Measurements from ENCODE around the gene TTC9B.

Gene TTC9B

DNA sequence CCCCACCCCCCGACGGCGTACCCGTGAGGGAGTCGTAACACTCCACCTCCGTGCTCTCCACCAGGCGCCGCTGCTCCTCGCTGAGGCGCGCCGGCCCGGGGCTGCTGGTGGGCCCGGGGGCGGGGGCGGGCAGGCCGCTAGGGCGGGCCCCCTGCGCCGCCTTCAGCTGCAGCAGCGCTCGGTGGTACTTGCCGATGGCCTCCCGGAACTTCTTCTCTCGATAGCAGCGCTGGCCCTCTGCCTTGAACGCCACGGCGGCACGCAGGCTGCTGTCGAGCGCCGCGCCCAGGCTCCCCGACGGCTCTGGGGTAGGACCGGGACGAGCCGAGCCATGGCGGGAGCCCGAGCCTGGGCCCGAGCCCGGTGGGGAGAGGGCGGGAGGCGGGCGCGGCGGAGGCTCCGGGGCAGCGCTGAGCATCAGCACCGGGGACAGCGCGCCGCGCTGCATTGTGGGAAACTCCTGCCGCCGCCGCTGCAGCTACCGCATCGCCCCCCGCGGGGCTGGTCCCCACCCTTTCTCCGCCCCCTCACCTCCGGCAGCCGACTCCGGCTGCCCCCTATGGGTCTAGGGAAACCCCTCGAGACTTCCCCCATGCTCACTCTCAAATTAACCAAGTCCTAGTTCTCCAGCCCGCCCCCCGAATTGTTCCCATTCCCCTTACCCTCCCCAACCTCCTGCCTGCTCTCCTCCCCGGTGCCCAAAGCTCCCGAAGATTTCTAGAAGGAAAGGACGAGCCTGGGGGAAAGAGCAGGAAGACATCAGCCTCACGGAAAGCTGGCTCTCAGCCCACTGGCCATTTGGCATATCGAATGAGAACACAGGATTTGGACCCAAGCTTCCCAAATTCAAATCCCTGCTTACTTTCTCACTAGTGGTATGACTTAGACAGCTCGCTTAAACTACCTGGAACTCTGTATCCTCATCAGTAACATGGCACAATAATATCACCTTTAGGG lies at the start of gene TTC9B:
Gene TTC9B (minus strand): TSS at position 451 of the 957 bp plus-strand sequence. CDS start 3 bp downstream, at position 448.
- FAIRE-seq: no peak

DNA sequence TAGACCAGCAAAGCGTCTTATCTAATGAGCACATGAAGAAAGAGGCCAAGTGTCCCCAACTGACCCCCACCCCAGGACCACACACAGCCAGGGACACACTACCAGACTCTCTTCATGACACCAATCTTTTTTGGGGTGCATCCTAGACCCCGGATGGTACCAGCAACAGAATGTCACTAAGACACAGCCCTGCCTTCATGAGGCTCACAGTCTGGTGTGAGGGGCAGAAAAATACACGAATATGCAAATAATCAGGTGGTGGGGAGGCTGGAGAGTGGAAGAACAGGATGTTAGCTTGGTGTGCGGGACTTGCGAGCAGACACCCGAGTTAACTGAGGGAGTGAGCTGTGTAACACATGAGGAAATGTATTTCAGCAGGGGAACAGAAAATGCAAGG lies 49.4 kb upstream of the TTC9B start:
- no peak for FAIRE-seq

- no peak for FAIRE-seq
These were observed 48.9 kb upstream of the TTC9B start for GRCh38 chr19:40266912-40267600.

DNA sequence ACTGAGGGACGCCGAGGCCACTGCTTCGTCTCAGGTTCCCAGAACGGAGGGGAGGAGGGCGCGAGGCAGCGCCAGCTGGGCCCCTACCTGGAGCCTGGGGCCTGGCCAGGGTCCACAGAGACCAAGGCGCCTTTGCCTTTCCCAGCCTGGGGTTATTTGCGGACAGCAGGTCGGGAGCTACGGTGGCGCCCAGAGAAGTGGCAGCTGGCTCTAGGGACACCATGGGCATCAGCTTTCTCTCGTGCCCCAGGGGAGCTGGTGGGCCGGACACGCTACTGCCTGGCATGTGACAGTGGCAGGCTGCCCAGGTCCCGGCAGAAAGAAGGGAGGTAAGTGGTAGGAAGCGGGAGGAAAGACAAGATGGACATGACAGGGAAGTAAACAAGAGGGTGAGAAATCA lies 47.9 kb upstream of the TTC9B start:
- no peak for FAIRE-seq

GRCh38 chr19:40265763-40266099 lies 47.5 kb upstream of the TTC9B start:
- no peak for FAIRE-seq

GRCh38 chr19:40265055-40265762 lies 47.0 kb upstream of the TTC9B start:
- no peak for FAIRE-seq

- no peak for FAIRE-seq
These were observed 46.3 kb upstream of the TTC9B start for GRCh38 chr19:40264314-40265054.

DNA sequence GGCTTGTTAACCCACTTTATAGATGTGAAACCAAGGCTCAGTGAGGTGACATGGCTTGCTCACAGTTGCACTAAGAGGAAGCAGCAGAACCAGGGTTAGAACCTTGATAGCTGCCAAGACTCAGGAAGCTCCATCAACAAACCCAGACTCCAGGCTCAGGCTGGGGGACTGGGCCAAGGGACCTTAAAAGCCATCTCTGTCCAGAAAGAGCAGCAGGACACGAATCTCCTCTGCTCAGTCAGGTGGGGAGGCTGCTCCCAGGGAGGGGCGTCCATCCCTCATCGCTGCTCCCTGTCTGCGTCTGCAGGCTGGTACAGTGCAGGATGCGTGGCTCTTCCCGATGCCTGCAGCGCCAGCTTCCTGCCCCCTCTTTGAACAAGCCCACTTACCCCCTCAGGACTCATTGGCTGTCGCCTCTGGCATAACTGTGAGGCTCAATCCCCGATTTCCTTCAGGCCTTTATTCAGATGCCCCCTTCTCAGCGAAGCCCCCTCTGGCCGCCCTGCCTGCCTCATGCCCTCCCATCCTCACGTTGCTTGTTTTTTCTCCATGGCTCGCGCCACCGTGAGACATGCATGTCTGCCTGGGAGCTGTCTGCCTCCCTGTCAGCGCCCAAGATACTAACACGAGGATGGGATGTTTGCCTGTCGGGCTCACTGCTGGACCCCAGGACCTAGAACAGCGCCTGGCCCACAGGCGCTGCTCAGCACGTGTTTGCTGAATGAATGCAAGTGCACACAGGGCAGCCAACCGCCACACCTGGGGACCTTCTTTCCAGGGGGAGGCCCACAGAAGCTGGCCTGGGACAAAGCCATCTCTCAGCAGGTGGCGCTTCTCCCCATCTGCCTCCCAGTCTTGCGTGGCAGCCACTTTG lies 45.5 kb upstream of the TTC9B start:
- FAIRE-seq: no peak

GRCh38 chr19:40262422-40262821 lies 44.2 kb upstream of the TTC9B start:
- no peak for FAIRE-seq

- FAIRE-seq: no peak
These were observed 43.4 kb upstream of the TTC9B start for GRCh38 chr19:40261631-40262030.

DNA sequence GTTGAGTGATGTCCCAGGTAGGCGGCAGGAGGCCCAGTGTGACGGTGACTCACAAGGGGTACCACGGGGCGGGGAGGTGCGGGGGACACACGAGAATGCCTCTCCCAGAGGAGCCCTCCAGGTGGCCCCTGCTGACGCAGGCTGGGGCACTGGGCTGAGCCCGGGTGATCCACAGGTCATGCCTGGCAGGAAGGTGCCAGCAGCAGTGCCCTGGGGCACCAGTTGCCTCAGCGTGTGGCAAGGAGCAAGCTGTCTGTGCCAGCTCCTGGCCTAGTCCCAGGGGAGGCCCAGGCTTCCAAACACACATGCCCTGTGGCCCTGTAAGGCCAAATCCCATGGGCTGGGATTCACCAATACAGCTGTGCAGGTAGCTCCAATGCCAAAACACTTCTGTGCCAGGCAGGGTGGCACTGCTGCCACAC lies 38.9 kb upstream of the TTC9B start:
- no peak for FAIRE-seq

DNA sequence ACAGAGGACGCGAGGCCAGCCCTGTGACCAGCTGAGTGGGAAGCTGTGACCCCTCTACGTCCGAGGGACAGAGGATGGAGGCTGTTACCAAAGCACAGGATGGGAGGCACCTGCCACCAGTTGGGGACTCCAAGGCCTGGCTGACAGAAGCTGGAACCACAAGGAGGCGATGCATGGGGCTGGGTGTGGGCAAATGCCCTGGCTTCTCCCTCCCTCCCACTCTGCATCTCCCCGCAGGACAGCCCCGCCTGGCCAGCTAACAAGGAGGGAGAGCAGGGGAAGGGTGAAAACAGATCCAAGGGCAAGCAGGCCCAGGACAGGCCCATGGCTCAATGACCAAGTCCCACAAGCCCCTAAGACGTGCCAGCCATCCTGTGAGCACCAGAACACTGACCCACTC lies 38.3 kb upstream of the TTC9B start:
- FAIRE-seq: no peak

DNA sequence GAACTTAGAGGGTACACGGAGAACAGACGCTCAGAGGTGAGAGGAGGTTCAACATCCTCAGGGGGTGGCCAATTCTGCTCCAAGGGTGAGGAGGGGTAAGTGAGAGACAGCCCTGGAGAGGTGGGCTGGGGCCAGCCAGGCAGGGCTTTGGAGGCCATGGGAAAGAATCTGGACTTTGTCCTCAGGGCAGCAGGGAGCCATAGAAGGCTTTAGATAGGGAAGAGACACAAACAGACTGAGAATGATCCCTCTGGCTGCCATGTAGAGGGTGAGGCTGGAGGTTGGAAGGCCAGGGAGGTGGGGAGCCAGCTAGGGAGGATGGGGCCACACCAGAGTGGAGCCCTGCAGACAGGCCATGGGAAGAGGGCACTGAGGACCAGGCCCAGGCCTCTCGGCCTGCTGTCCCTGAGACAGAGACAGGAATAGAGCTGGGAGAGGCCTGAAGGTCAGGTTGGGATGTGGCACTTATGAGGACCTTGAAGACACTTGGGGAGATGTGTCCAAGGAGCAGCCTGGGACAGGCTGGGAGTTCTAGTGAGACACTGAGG lies 37.5 kb upstream of the TTC9B start:
- FAIRE-seq: no peak

DNA sequence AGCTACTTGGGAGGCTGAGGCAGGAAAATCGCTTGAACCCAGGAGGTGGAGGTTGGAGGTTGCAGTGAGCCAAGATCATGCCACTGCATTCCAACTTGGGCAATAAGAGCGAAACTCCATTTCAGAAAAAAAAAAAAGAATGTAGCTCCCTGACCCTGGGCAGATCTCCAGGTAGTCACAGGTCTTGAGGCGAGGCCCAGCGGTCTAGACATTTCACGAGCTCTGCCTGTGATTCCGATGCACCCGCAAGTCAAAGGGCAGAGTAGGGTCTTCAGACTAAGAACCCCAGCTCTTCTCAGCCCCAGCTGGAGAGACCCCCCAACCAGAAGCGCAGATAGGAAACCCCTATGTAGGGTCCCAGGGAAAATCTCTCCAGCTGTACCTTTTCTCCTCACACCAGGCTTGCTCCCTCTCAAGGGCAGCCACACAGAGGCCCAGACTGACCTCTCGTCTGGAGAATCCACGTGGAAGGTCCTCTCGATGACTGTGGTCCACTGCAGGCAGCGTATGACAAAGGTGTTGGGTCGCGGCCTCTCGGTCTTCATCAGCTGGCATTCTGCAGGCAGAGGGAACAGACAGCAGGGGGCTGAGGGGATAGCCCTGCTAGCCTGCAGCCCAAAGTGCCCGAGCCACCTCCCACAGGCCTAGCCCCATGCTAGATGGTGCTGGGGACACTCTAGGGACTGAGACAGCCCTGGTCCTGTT lies 36.7 kb upstream of the TTC9B start:
- FAIRE-seq: no peak

- no peak for FAIRE-seq
These were observed 35.5 kb upstream of the TTC9B start for GRCh38 chr19:40253611-40254092.

- no peak for FAIRE-seq
These were observed 34.2 kb upstream of the TTC9B start for GRCh38 chr19:40252395-40252794.

DNA sequence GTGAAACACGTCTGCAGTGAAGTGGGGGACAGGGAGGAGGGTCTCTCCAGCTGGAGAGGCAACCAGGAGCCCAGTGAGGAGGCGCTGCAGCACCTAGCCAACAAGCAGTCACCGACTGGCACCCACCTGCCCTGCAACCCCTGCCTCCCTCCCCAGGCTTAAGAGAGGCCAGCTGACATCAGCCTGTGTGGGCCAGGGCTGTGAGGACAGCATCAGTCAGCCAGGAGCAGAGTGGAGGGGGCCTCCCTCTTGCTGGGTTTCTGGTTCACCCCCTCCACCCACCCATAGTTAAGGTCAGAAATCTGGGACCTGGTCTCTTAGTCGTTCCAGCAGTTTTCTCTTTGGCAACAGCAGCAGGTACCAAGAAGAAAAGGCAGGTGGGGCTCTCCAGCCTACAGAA lies 33.8 kb upstream of the TTC9B start:
- no peak for FAIRE-seq

DNA sequence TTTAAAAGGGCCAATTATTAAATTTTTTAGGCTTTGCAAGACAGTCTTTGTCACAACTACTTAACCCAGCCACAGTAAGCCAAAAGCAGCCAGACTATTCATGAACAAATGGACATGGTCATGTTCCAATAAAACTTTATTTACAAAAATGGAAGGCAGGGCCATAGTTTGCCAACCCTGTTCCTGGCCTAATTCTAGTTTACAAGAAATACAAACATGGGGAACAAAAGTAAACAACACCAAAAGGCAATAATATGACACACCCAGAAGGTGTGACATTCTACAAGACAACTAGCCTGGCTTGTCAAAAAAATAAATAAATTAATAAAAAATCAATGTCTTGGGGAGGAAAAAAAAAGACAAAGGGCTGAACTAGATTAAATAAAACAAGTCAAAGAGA lies 33.1 kb upstream of the TTC9B start:
- FAIRE-seq: no peak

- FAIRE-seq: no peak
These were observed 31.6 kb upstream of the TTC9B start for GRCh38 chr19:40249781-40250180.

DNA sequence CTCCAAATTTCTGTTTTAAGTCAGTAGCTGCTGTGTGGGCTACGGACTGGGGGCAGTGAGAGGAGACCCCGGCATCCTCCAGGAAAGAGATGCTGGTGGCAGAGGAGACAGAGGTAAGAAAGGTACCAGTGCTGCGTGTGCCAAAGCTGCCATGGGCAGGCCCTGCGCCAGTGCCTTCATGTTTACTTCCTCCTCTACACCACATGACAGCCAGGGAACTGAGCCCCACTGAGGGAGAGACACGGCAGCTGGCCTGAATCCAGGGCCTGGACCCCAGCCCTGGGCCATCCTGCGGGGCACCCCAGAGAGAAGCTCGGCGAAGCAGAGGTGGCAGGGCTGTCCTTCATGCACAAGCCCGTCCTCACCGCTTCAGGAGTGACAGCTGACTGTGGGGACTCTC lies 31.0 kb upstream of the TTC9B start:
- no peak for FAIRE-seq

Data from TTC549 (cell line).